Keratinocyte (primary cell): ENCODE data around the gene SH3BP5. TPM values are rescaled to one million over a fixed set of nuclear protein-coding genes. Genes with fewer than 3 reads are reported as not detected.

Experiments used
- DNase-seq: peaks from one replicate; pipeline ENCODE4 v3.0.0-alpha.2; 2011; ENCODE audit warnings: low read depth, missing footprints, low spot score
- FAIRE-seq: peaks from 2 replicates; lab custom pipeline; 2011; peaks lifted over from hg19 to GRCh38; lab: Jason Lieb, UNC
- H2AFZ ChIP-seq: 2 replicates; pipeline ENCODE4 v1.6.0; 2012; ENCODE audit warnings: low read length, control low read depth, inconsistent platforms; ENCODE audit not compliant: control insufficient read depth
- H3K27ac ChIP-seq: 2 replicates; pipeline ENCODE4 v1.5.1; 2011; ENCODE audit warnings: low read length; ENCODE audit not compliant: control insufficient read depth, insufficient read depth
- H3K27me3 ChIP-seq: 3 replicates; pipeline ENCODE4 v1.6.0; 2011; ENCODE audit warnings: low read length; ENCODE audit not compliant: control insufficient read depth, insufficient read depth; ENCODE audit errors: extremely low read depth
- H3K36me3 ChIP-seq, 2 experiments: 2 replicates in 1 of 2; 3 replicates in 1 of 2; pipeline ENCODE4 v1.5.1; 2011; ENCODE audit warnings: low read length in 2 of 2, mild to moderate bottlenecking in 1 of 2; ENCODE audit not compliant: control insufficient read depth in 2 of 2, insufficient read depth in 2 of 2; ENCODE audit errors: extremely low read depth in 1 of 2
- H3K4me1 ChIP-seq: 3 replicates; pipeline ENCODE4 v1.5.1; 2011; ENCODE audit warnings: low read length; ENCODE audit not compliant: control insufficient read depth, insufficient read depth; ENCODE audit errors: extremely low read depth
- H3K4me2 ChIP-seq: 3 replicates; pipeline ENCODE4 v1.6.0; 2011; ENCODE audit warnings: low read depth, low read length; ENCODE audit not compliant: control insufficient read depth, insufficient read depth; ENCODE audit errors: extremely low read depth
- H3K4me3 ChIP-seq, 3 experiments: fragments of 200-600 bp in 1 of 3; sonication (generic) in 1 of 3; 2 replicates in 2 of 3; 3 replicates in 1 of 3; pipeline ENCODE4 v1.5.1; 2011 to 2016; ENCODE audit warnings: low read length in 3 of 3, mild to moderate bottlenecking in 3 of 3, control low read depth in 2 of 3, inconsistent platforms in 1 of 3, low read depth in 1 of 3, mixed read lengths in 1 of 3, mixed run types in 1 of 3, moderate library complexity in 1 of 3; ENCODE audit not compliant: control insufficient read depth in 2 of 3, insufficient read depth in 2 of 3; ENCODE audit errors: extremely low read depth in 1 of 3
- H3K79me2 ChIP-seq: 2 replicates; pipeline ENCODE4 v1.6.0; 2012; ENCODE audit warnings: low read length; ENCODE audit not compliant: control insufficient read depth, insufficient read depth
- H3K9ac ChIP-seq: 3 replicates; pipeline ENCODE4 v1.6.0; 2011; ENCODE audit warnings: low read length; ENCODE audit not compliant: control insufficient read depth, insufficient read depth; ENCODE audit errors: extremely low read depth
- H3K9me1 ChIP-seq: 3 replicates; pipeline ENCODE4 v1.6.0; 2011; ENCODE audit warnings: low read length; ENCODE audit not compliant: control insufficient read depth, insufficient read depth; ENCODE audit errors: extremely low read depth
- H3K9me3 ChIP-seq: 2 replicates; pipeline ENCODE4 v1.5.1; 2012; ENCODE audit warnings: low read depth, low read length; ENCODE audit not compliant: control insufficient read depth
- H4K20me1 ChIP-seq: 3 replicates; pipeline ENCODE4 v1.6.0; 2011; ENCODE audit warnings: low read length; ENCODE audit not compliant: control insufficient read depth, insufficient read depth; ENCODE audit errors: extremely low read depth
- EZH2 ChIP-seq: IDR thresholded peaks from one replicate; pipeline ENCODE4 v1.6.1; 2012; ENCODE audit warnings: inconsistent platforms, mild to moderate bottlenecking, low read length, moderate library complexity
- dilution Hi-C: fragments of 300-500 bp; cut with MboI; formaldehyde crosslinking; loops from one replicate; pipeline ENCODE4 v1.7.0; 2020; ENCODE audit warnings: low sequenced_read_pairs; ENCODE audit not compliant: extremely low pct_ligation_motif_present
- polyA plus RNA-seq, 5 experiments: library from polyadenylated mRNA; depleted of rRNA in 3 of 5; stranded (reverse) in 3 of 5; stranded (forward) in 1 of 5; unstranded in 1 of 5; fragments of >200 nt; gene quantifications; 1 replicate in 1 of 5; 2 replicates in 3 of 5; 3 replicates in 1 of 5; pipeline versions ENCODE4 v1.2.1 to v1.2.3, GENCODE V29; 2011 to 2012; ENCODE audit warnings: missing spikeins in 2 of 5, low read depth in 1 of 5, low replicate concordance in 1 of 5
- TF ChIP-seq, protein P1 (sequence below), 3 experiments: IDR thresholded peaks in 1 of 3; conservative IDR thresholded peaks in 1 of 3; optimal IDR thresholded peaks in 1 of 3; 2 replicates in 2 of 3; 3 replicates in 1 of 3; pipeline versions ENCODE3 to v1.5.1; 2011; ENCODE audit warnings: low read length in 3 of 3, mild to moderate bottlenecking in 3 of 3, moderate library complexity in 2 of 3, control low read depth in 1 of 3, inconsistent platforms in 1 of 3; ENCODE audit not compliant: insufficient read depth in 2 of 3; ENCODE audit errors: extremely low read depth in 1 of 3

Gene SH3BP5
- polyA plus RNA-seq, 1 donor (not counting 4 experiments of a cell fraction or from before 2014, with no cell fraction given): 13.4 TPM

DNA sequence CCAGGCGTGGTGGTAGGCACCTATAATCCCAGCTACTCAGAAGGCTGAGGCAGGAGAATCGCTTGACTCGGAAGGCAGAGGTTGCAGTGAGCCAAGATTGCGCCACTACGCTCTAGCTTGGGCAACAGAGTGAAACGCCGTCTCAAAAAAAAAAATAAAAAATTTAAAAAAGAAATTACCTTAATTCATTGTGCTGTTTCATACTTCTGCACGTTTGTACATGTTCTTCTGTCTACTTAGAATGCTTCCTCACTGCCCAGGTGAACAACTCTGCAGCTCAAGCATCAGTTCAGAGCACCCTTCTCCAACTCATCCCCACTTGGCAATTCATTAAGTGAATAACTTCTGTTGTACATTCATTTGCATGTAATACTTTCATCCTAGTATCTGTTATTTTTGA, 112.3 kb downstream of the SH3BP5 start:
- Histone ChIP-seq H3K9ac (no peak overlapping the region), H3K36me3 (peaks cover 14 to 21% of the 10 kb centered on the region in 2 experiments), H4K20me1 (no peaks in the 10 kb centered on the region), H2AFZ (no peak overlapping the region), H3K9me1 (no peaks in the 10 kb centered on the region), H3K79me2 (no peaks in the 10 kb centered on the region), H3K9me3 (no peaks in the 10 kb centered on the region), H3K27me3 (no peaks in the 10 kb centered on the region), H3K27ac (no peak overlapping the region), H3K4me1 (peaks cover 5% of the 10 kb centered on the region), H3K4me3 (no peak overlapping the region), H3K4me2 (no peak overlapping the region)
- no peak for FAIRE-seq
- TF ChIP-seq, protein P1, sequence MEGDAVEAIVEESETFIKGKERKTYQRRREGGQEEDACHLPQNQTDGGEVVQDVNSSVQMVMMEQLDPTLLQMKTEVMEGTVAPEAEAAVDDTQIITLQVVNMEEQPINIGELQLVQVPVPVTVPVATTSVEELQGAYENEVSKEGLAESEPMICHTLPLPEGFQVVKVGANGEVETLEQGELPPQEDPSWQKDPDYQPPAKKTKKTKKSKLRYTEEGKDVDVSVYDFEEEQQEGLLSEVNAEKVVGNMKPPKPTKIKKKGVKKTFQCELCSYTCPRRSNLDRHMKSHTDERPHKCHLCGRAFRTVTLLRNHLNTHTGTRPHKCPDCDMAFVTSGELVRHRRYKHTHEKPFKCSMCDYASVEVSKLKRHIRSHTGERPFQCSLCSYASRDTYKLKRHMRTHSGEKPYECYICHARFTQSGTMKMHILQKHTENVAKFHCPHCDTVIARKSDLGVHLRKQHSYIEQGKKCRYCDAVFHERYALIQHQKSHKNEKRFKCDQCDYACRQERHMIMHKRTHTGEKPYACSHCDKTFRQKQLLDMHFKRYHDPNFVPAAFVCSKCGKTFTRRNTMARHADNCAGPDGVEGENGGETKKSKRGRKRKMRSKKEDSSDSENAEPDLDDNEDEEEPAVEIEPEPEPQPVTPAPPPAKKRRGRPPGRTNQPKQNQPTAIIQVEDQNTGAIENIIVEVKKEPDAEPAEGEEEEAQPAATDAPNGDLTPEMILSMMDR (optimal IDR thresholded peaks at IDR 0.05 in 1 of 3, IDR thresholded peaks at IDR 0.05 in 1 of 3, conservative IDR thresholded peaks at IDR 0.05 in 1 of 3; ENCODE audit: extremely low read depth in 1 of 3, insufficient read depth in 2 of 3, low read length in 3 of 3): no peak
- no peak for TF ChIP-seq EZH2
- DNase-seq: no peak
- dilution Hi-C loops: no loop called here

DNA sequence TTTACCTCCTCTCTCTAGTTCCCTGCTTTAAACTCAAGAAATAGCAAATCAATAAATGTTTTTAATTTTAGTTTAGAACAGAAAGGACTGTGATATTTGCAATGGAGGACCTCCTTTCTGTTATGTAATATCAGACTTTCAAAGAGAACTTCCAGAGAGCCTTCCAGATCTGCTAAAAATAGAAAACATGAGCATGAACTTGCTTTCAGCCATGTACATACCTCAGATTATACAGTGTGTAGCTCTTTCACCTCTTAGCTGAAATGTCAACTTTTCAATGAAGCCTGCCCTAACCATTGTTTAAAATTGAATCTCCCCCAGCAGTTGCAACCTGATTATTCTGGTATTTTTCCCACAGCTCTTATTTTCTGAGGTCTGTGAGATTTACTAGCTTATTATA, 113.7 kb downstream of the SH3BP5 start:
- Histone ChIP-seq H3K9ac (no peak overlapping the region), H4K20me1 (no peaks in the 10 kb centered on the region), H3K4me3 (no peak overlapping the region), H3K27me3 (no peaks in the 10 kb centered on the region), H3K79me2 (no peaks in the 10 kb centered on the region), H3K9me3 (no peaks in the 10 kb centered on the region), H2AFZ (no peak overlapping the region), H3K4me1 (peaks cover 2% of the 10 kb centered on the region), H3K36me3 (peaks cover 17 to 21% of the 10 kb centered on the region in 2 experiments), H3K27ac (no peak overlapping the region), H3K4me2 (no peak overlapping the region), H3K9me1 (no peaks in the 10 kb centered on the region)
- dilution Hi-C loops: no loop called here
- FAIRE-seq (no peak), DNase-seq (no peak)
- TF ChIP-seq EZH2: no peak
- TF ChIP-seq, protein P1 (optimal IDR thresholded peaks at IDR 0.05 in 1 of 3, IDR thresholded peaks at IDR 0.05 in 1 of 3, conservative IDR thresholded peaks at IDR 0.05 in 1 of 3; ENCODE audit: extremely low read depth in 1 of 3, insufficient read depth in 2 of 3, low read length in 3 of 3): no peak
